NCI-H1417 (cell line): ENCODE measurements around the gene RREB1.
A peak's percentile ranks its signal among the peaks of the same experiment; 100 is the strongest.

Experiments used
- DNase-seq, 3 experiments: peaks; one replicate each; lab custom pipeline; 2025; lab: John Stamatoyannopoulos, UW

Gene RREB1

GRCh38 chr6:7219310-7219709, 111.5 kb downstream of the RREB1 start:
- no peak for DNase-seq

GRCh38 chr6:7222197-7222596, 114.4 kb downstream of the RREB1 start:
- no peak for DNase-seq

- DNase-seq, result no peak
Observed at GRCh38 chr6:7224731-7225130, 117.0 kb downstream of the RREB1 start.

- no peak for DNase-seq
Observed at GRCh38 chr6:7228662-7229375, 121.1 kb downstream of the RREB1 start.

GRCh38 chr6:7229376-7230326, 121.9 kb downstream of the RREB1 start:
- no peak for DNase-seq

- DNase-seq, result no peak
Observed at GRCh38 chr6:7230327-7230691, 122.5 kb downstream of the RREB1 start.

- no peak for DNase-seq
Observed at GRCh38 chr6:7230956-7231713, 123.4 kb downstream of the RREB1 start.

- DNase-seq, result no peak
Observed at GRCh38 chr6:7232351-7232750, 124.6 kb downstream of the RREB1 start.

GRCh38 chr6:7234547-7234946, 126.8 kb downstream of the RREB1 start:
- no peak for DNase-seq

GRCh38 chr6:7235712-7236305, 128.0 kb downstream of the RREB1 start:
- peak; percentile 37 to 71 (median 41) for DNase-seq

- DNase-seq, result peak in 1 of 3 experiments; percentile 48
Observed at GRCh38 chr6:7236306-7237209, 128.8 kb downstream of the RREB1 start.

- DNase-seq, result no peak
Observed at GRCh38 chr6:7237653-7238188, 130.0 kb downstream of the RREB1 start.

GRCh38 chr6:7238526-7238899, 130.8 kb downstream of the RREB1 start:
- DNase-seq, result no peak

GRCh38 chr6:7238900-7239589, 131.3 kb downstream of the RREB1 start:
- peak; percentile 81 to 92 (median 87) for DNase-seq

- no peak for DNase-seq
Observed at GRCh38 chr6:7239590-7239948, 131.8 kb downstream of the RREB1 start.

- DNase-seq, result no peak
Observed at GRCh38 chr6:7240351-7240750, 132.6 kb downstream of the RREB1 start.

- no peak for DNase-seq
Observed at GRCh38 chr6:7241160-7241559, 133.4 kb downstream of the RREB1 start.

GRCh38 chr6:7241709-7242645, 134.2 kb downstream of the RREB1 start:
- no peak for DNase-seq

- no peak for DNase-seq
Observed at GRCh38 chr6:7242835-7243178, 135.0 kb downstream of the RREB1 start.
